ENCODE results near the gene CFH. TPM values are rescaled to one million over a fixed set of nuclear protein-coding genes. Genes with fewer than 3 reads are reported as not detected.

The CFH gene
- total RNA-seq, 1 experiment from 2014 or later, result 2.2 TPM

DNA sequence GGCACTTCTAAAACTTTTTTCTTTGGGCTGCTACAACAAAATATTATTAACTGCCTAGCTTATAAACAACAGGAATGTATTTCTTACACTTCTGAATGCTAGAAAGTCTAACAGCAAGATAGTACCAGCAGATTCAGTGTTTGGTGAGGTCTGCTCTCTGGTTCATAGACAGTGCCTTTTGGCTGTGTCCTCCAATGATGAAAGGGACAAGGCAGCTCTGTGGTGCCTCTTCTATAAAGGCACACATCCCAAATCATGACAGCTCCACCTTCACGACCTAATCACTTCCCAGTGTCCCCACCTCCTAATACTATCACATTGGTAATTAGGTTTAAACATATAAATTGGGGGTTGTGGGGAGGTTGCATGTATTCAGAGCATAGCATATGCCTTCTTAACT lies 9.5 kb downstream of the CFH start:
- TF ChIP-seq, protein P1, sequence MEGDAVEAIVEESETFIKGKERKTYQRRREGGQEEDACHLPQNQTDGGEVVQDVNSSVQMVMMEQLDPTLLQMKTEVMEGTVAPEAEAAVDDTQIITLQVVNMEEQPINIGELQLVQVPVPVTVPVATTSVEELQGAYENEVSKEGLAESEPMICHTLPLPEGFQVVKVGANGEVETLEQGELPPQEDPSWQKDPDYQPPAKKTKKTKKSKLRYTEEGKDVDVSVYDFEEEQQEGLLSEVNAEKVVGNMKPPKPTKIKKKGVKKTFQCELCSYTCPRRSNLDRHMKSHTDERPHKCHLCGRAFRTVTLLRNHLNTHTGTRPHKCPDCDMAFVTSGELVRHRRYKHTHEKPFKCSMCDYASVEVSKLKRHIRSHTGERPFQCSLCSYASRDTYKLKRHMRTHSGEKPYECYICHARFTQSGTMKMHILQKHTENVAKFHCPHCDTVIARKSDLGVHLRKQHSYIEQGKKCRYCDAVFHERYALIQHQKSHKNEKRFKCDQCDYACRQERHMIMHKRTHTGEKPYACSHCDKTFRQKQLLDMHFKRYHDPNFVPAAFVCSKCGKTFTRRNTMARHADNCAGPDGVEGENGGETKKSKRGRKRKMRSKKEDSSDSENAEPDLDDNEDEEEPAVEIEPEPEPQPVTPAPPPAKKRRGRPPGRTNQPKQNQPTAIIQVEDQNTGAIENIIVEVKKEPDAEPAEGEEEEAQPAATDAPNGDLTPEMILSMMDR (conservative IDR thresholded peaks at IDR 0.05; ENCODE audit: low read depth, low read length), result no peak
- TF ChIP-seq EZH2 (IDR thresholded peaks at IDR 0.05; ENCODE audit: borderline replicate concordance, low read depth, low read length, poor library complexity, severe bottlenecking), result no peak
- ChIA-PET POLR2A (ENCODE audit: low non-redundant PET) (no interaction called here), CTCF (interaction anchor here (1.0 to 1.7 kb wide), 2 partner anchors 306 to 513 kb away, joined by 5 to 6 read pairs; no protein-coding TSS in a partner anchor)
- Histone ChIP-seq H3K27me3 (replicated peaks; ENCODE audit: insufficient read depth, low read depth, low read length, poor library complexity) (no peaks in the 10 kb centered on the region), H3K4me3 (ENCODE audit: low read depth, low read length, poor library complexity, severe bottlenecking) (no peak overlapping the region), H3K27ac (ENCODE audit: low read depth, low read length, poor library complexity, severe bottlenecking) (no peak overlapping the region), H3K36me3 (ENCODE audit: insufficient read depth, low read length, poor library complexity, severe bottlenecking) (no peaks in the 10 kb centered on the region), H3K9me3 (ENCODE audit: low read depth, low read length, poor library complexity, severe bottlenecking) (no peaks in the 10 kb centered on the region), H3K4me1 (ENCODE audit: insufficient read depth, low read length, poor library complexity, severe bottlenecking) (no peaks in the 10 kb centered on the region)
- no peak for DNase-seq (ENCODE audit: low spot score)
- intact Hi-C loops (cut with micrococcal nuclease; ENCODE audit: unreplicated experiment), result loop anchor here (2.0 to 5.0 kb wide), 2 partner anchors 304 to 513 kb away; no protein-coding TSS in a partner anchor
- BruUV-seq (replicated peaks), result no TSS peak

GRCh38 chr1:196667131-196667530 lies 15.3 kb downstream of the CFH start:
- POLR2A ChIA-PET (ENCODE audit: low non-redundant PET), result no interaction called here
- Histone ChIP-seq H3K27me3 (replicated peaks; ENCODE audit: insufficient read depth, low read depth, low read length, poor library complexity) (no peaks in the 10 kb centered on the region), H3K27ac (ENCODE audit: low read depth, low read length, poor library complexity, severe bottlenecking) (no peak overlapping the region), H3K4me3 (ENCODE audit: low read depth, low read length, poor library complexity, severe bottlenecking) (no peak overlapping the region), H3K36me3 (ENCODE audit: insufficient read depth, low read length, poor library complexity, severe bottlenecking) (no peaks in the 10 kb centered on the region), H3K4me1 (ENCODE audit: insufficient read depth, low read length, poor library complexity, severe bottlenecking) (no peaks in the 10 kb centered on the region), H3K9me3 (ENCODE audit: low read depth, low read length, poor library complexity, severe bottlenecking) (no peaks in the 10 kb centered on the region)
- no TSS peak for BruUV-seq (replicated peaks)
- DNase-seq (ENCODE audit: low spot score), result no peak
- intact Hi-C loops (cut with micrococcal nuclease; ENCODE audit: unreplicated experiment), result no loop called here
- CTCF ChIA-PET, result no interaction called here
- no peak for TF ChIP-seq EZH2 (IDR thresholded peaks at IDR 0.05; ENCODE audit: borderline replicate concordance, low read depth, low read length, poor library complexity, severe bottlenecking)
- TF ChIP-seq, protein P1 (conservative IDR thresholded peaks at IDR 0.05; ENCODE audit: low read depth, low read length), result no peak

DNA sequence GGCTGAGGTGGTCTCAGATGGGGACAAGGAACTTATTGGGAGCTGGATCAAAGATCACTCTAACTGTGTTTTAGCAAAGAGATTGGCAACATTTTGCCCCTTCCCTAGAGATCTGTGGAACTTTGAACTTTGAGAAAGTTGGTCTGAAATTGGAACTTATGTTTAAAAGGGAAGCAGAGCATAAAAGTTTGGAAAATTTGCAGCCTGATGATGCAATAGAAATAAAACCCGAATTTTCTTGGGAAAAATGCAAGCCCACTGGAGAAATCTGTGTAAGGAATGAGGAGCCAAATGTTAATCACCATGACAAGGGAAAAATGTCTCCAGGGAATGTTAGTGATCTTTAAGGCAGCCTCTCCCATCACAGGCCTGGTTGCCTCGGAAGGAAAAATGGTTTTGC lies 17.2 kb downstream of the CFH start:
- Histone ChIP-seq H3K4me3 (ENCODE audit: low read depth, low read length, poor library complexity, severe bottlenecking) (no peak overlapping the region), H3K27me3 (replicated peaks; ENCODE audit: insufficient read depth, low read depth, low read length, poor library complexity) (no peaks in the 10 kb centered on the region), H3K27ac (ENCODE audit: low read depth, low read length, poor library complexity, severe bottlenecking) (no peak overlapping the region), H3K36me3 (ENCODE audit: insufficient read depth, low read length, poor library complexity, severe bottlenecking) (no peaks in the 10 kb centered on the region), H3K4me1 (ENCODE audit: insufficient read depth, low read length, poor library complexity, severe bottlenecking) (no peaks in the 10 kb centered on the region), H3K9me3 (ENCODE audit: low read depth, low read length, poor library complexity, severe bottlenecking) (no peaks in the 10 kb centered on the region)
- DNase-seq (ENCODE audit: low spot score), result no peak
- POLR2A ChIA-PET (ENCODE audit: low non-redundant PET), result no interaction called here
- no TSS peak for BruUV-seq (replicated peaks)
- CTCF ChIA-PET, result no interaction called here
- intact Hi-C loops (cut with micrococcal nuclease; ENCODE audit: unreplicated experiment), result no loop called here
- TF ChIP-seq, protein P1 (conservative IDR thresholded peaks at IDR 0.05; ENCODE audit: low read depth, low read length), result no peak
- TF ChIP-seq EZH2 (IDR thresholded peaks at IDR 0.05; ENCODE audit: borderline replicate concordance, low read depth, low read length, poor library complexity, severe bottlenecking), result no peak

Data from A673 (cell line).